H1 (cell line): ENCODE results near the gene PAWR. TPM values are rescaled to one million over a fixed set of nuclear protein-coding genes. Genes with fewer than 3 reads are reported as not detected.

ENCODE experiments used
- CHD1 ChIP-seq: IDR thresholded peaks from 2 replicates; pipeline ENCODE4 v1.6.1; 2012; ENCODE audit warnings: low read depth, low read length, improper control_type of control experiment
- EZH2 ChIP-seq: fragments of 200-600 bp; sonication (generic); IDR thresholded peaks from 2 replicates; pipeline ENCODE4 v1.7.1; 2012; ENCODE audit warnings: low read depth, mild to moderate bottlenecking, moderate library complexity, low read length, inconsistent platforms; ENCODE audit not compliant: severe bottlenecking
- NANOG ChIP-seq: IDR thresholded peaks from 2 replicates; pipeline ENCODE4 v1.6.1; 2011; ENCODE audit warnings: low read length, low read depth, mild to moderate bottlenecking, inconsistent platforms; ENCODE audit not compliant: insufficient read depth, poor library complexity, severe bottlenecking
- polyA plus RNA-seq, 7 experiments: library from polyadenylated mRNA; depleted of rRNA in 3 of 7; stranded (reverse) in 5 of 7; unstranded in 2 of 7; fragments of >200 nt in 5 of 7; fragments of 200-250 nt in 2 of 7; gene quantifications; 1 replicate in 5 of 7; 2 replicates in 1 of 7; 4 replicates in 1 of 7; pipeline versions ENCODE4 v1.2.1 to v1.2.3, GENCODE V29; 2011 to 2013; ENCODE audit warnings: missing spikeins in 2 of 7, mixed read lengths in 2 of 7
- total RNA-seq: library from RNA; stranded (reverse); fragmentation: NEBNext Ultra II Directional; extraction: Animal tissue kit (Norgen Biotek cat#: 25700); gene quantifications from 2 replicates; pipeline ENCODE4 v1.2.1, GENCODE V29; 2021

PAWR gene
- total and polyA plus RNA-seq, 2 of the 8 experiments (the other 6 are each of a cell fraction or from before 2014, with no cell fraction given) = 28.3 to 327 TPM

- no peak for TF ChIP-seq CHD1
- TF ChIP-seq EZH2 = no peak
- TF ChIP-seq NANOG = no peak
Measured at GRCh38 chr12:79659961-79660431, 30.8 kb downstream of the PAWR start (continued).
